ENCODE measurements around the gene CXCL5.
A peak's percentile ranks its signal among the peaks of the same experiment; 100 is the strongest.

DNA sequence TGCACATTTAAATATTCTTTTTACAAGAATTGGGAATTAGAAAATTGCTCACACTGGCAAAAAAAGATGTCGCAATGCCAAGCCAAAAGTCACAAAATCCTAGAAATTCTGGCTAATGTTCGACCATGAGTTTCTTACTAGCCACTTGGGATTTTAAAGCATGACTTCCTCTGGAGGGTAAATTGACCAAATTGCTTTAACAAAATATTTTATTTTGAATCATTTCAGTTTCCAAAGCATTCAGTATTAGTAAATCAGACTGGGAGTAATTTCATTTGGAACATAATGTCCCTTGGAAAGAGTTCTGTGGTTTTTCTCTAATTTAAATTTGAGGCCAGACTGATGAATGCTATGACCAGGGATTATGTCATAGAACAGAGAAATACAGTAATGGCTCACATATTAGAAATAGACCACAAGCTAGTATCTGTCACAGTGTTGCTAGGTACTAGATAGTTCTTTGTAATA is 7.6 kb upstream of the CXCL5 start:
- peak in 1 of 2 donors; percentile 40 for TF ChIP-seq EP300 (IDR thresholded peaks at IDR 0.05)
- TF ChIP-seq POLR2A (IDR thresholded peaks at IDR 0.05), result no peak
- no peak for TF ChIP-seq CTCF (IDR thresholded peaks at IDR 0.05)

All from tibial nerve (tissue), 4 donors.